ENCODE measurements around the gene OPRD1.
A peak's percentile ranks its signal among the peaks of the same experiment; 100 is the strongest.

OPRD1 gene

DNA sequence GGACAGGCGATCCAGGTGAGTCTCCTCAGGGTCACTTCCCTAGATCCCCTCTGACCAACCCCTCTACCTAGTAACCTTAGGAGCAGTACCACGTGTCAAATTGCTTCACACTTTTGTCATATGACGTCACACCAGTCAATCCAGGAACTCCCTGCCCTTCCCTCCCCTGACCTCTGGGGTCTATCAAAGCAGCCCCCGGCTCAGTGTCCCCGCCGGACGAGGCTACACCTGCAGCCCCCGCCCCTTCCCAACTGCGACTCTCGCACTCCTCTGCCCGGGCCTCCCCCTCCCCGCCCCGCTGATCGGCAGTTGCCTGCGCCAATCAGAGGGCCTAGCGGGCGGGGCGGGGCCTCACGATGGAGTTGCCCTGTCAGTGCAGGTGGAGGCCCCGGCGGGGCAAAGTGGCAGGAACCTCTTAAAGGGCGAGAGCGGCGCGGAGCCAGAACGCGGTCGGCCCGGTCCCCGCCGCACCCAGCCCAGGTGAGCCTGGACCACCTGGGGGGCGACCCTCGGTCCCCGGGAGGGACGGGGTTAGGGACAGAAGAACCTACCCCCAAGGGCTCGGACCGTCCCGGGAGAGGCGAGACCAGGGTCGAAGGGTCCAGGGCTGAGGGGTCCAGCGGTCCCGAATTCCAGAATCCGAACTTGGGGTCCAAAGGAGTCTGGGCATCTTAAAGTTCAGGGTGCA lies 74.9 kb downstream of the OPRD1 start (continued):
- TF ChIP-seq, protein P1, sequence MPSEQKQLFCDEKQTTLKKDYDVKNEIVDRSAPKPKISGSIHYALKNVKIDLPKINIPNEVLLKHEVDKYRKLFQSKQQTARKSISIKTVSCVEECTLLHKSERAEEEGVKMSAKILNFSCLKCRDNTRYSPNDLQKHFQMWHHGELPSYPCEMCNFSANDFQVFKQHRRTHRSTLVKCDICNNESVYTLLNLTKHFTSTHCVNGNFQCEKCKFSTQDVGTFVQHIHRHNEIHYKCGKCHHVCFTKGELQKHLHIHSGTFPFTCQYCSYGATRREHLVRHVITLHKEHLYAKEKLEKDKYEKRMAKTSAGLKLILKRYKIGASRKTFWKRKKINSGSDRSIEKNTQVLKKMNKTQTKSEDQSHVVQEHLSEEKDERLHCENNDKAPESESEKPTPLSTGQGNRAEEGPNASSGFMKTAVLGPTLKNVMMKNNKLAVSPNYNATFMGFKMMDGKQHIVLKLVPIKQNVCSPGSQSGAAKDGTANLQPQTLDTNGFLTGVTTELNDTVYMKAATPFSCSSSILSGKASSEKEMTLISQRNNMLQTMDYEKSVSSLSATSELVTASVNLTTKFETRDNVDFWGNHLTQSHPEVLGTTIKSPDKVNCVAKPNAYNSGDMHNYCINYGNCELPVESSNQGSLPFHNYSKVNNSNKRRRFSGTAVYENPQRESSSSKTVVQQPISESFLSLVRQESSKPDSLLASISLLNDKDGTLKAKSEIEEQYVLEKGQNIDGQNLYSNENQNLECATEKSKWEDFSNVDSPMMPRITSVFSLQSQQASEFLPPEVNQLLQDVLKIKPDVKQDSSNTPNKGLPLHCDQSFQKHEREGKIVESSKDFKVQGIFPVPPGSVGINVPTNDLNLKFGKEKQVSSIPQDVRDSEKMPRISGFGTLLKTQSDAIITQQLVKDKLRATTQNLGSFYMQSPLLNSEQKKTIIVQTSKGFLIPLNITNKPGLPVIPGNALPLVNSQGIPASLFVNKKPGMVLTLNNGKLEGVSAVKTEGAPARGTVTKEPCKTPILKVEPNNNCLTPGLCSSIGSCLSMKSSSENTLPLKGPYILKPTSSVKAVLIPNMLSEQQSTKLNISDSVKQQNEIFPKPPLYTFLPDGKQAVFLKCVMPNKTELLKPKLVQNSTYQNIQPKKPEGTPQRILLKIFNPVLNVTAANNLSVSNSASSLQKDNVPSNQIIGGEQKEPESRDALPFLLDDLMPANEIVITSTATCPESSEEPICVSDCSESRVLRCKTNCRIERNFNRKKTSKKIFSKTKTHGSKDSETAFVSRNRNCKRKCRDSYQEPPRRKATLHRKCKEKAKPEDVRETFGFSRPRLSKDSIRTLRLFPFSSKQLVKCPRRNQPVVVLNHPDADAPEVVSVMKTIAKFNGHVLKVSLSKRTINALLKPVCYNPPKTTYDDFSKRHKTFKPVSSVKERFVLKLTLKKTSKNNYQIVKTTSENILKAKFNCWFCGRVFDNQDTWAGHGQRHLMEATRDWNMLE (tag by site-specific recombination; conservative IDR thresholded peaks at IDR 0.05; ENCODE audit: low read depth) = no peak
- TF ChIP-seq ZNF211 (tag by site-specific recombination; IDR thresholded peaks at IDR 0.05; ENCODE audit: low read depth) = no peak
- no peak for TF ChIP-seq ZNF433 (tag by site-specific recombination; IDR thresholded peaks at IDR 0.05; ENCODE audit: low read depth)
- peak; percentile 66 for TF ChIP-seq SP7 (tag by site-specific recombination; IDR thresholded peaks at IDR 0.05)
- no peak for TF ChIP-seq MEIS1 (CRISPR knock-in tag; IDR thresholded peaks at IDR 0.05; ENCODE audit: borderline replicate concordance)
- TF ChIP-seq, protein P2, sequence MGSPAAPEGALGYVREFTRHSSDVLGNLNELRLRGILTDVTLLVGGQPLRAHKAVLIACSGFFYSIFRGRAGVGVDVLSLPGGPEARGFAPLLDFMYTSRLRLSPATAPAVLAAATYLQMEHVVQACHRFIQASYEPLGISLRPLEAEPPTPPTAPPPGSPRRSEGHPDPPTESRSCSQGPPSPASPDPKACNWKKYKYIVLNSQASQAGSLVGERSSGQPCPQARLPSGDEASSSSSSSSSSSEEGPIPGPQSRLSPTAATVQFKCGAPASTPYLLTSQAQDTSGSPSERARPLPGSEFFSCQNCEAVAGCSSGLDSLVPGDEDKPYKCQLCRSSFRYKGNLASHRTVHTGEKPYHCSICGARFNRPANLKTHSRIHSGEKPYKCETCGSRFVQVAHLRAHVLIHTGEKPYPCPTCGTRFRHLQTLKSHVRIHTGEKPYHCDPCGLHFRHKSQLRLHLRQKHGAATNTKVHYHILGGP (tag by site-specific recombination; IDR thresholded peaks at IDR 0.05) = no peak
- TF ChIP-seq ZNF501 (tag by site-specific recombination; IDR thresholded peaks at IDR 0.05) = peak; percentile 83; the same call in 1 of the 2 replicates
- TF ChIP-seq, protein P3, sequence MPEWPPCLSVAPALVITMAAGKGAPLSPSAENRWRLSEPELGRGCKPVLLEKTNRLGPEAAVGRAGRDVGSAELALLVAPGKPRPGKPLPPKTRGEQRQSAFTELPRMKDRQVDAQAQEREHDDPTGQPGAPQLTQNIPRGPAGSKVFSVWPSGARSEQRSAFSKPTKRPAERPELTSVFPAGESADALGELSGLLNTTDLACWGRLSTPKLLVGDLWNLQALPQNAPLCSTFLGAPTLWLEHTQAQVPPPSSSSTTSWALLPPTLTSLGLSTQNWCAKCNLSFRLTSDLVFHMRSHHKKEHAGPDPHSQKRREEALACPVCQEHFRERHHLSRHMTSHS (tag by site-specific recombination; IDR thresholded peaks at IDR 0.05) = no peak
- peak; percentile 73 for TF ChIP-seq ZEB2 (tag by site-specific recombination; IDR thresholded peaks at IDR 0.05)
- TF ChIP-seq ZNF571 (tag by site-specific recombination; IDR thresholded peaks at IDR 0.05) = no peak
- TF ChIP-seq WT1 (tag by site-specific recombination; IDR thresholded peaks at IDR 0.05) = peak; percentile 46; the same call in 1 of the 2 replicates
- TF ChIP-seq, protein P4, sequence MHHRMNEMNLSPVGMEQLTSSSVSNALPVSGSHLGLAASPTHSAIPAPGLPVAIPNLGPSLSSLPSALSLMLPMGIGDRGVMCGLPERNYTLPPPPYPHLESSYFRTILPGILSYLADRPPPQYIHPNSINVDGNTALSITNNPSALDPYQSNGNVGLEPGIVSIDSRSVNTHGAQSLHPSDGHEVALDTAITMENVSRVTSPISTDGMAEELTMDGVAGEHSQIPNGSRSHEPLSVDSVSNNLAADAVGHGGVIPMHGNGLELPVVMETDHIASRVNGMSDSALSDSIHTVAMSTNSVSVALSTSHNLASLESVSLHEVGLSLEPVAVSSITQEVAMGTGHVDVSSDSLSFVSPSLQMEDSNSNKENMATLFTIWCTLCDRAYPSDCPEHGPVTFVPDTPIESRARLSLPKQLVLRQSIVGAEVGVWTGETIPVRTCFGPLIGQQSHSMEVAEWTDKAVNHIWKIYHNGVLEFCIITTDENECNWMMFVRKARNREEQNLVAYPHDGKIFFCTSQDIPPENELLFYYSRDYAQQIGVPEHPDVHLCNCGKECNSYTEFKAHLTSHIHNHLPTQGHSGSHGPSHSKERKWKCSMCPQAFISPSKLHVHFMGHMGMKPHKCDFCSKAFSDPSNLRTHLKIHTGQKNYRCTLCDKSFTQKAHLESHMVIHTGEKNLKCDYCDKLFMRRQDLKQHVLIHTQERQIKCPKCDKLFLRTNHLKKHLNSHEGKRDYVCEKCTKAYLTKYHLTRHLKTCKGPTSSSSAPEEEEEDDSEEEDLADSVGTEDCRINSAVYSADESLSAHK (tag by site-specific recombination; IDR thresholded peaks at IDR 0.05) = no peak
- peak; percentile 54; the same call in 1 of the 2 replicates for TF ChIP-seq KLF1 (tag by site-specific recombination; IDR thresholded peaks at IDR 0.05)
- TF ChIP-seq ZNF24 (tag by site-specific recombination; IDR thresholded peaks at IDR 0.05) = no peak
- no peak for TF ChIP-seq HOXC10 (CRISPR knock-in tag; IDR thresholded peaks at IDR 0.05)
- TF ChIP-seq REPIN1 (tag by site-specific recombination; IDR thresholded peaks at IDR 0.05; ENCODE audit: low read depth) = no peak
- TF ChIP-seq, protein P5, sequence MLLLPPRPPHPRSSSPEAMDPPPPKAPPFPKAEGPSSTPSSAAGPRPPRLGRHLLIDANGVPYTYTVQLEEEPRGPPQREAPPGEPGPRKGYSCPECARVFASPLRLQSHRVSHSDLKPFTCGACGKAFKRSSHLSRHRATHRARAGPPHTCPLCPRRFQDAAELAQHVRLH (tag by site-specific recombination; IDR thresholded peaks at IDR 0.05) = 0 out of 2 replicates have a peak, but pooled peaks have one; percentile 41
- TF ChIP-seq, protein P6, sequence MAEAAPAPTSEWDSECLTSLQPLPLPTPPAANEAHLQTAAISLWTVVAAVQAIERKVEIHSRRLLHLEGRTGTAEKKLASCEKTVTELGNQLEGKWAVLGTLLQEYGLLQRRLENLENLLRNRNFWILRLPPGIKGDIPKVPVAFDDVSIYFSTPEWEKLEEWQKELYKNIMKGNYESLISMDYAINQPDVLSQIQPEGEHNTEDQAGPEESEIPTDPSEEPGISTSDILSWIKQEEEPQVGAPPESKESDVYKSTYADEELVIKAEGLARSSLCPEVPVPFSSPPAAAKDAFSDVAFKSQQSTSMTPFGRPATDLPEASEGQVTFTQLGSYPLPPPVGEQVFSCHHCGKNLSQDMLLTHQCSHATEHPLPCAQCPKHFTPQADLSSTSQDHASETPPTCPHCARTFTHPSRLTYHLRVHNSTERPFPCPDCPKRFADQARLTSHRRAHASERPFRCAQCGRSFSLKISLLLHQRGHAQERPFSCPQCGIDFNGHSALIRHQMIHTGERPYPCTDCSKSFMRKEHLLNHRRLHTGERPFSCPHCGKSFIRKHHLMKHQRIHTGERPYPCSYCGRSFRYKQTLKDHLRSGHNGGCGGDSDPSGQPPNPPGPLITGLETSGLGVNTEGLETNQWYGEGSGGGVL (tag by site-specific recombination; IDR thresholded peaks at IDR 0.05) = no peak; the same call in 1 of the 2 replicates
- no peak for TF ChIP-seq ZNF658 (tag by site-specific recombination; IDR thresholded peaks at IDR 0.05)
- TF ChIP-seq, protein P7, sequence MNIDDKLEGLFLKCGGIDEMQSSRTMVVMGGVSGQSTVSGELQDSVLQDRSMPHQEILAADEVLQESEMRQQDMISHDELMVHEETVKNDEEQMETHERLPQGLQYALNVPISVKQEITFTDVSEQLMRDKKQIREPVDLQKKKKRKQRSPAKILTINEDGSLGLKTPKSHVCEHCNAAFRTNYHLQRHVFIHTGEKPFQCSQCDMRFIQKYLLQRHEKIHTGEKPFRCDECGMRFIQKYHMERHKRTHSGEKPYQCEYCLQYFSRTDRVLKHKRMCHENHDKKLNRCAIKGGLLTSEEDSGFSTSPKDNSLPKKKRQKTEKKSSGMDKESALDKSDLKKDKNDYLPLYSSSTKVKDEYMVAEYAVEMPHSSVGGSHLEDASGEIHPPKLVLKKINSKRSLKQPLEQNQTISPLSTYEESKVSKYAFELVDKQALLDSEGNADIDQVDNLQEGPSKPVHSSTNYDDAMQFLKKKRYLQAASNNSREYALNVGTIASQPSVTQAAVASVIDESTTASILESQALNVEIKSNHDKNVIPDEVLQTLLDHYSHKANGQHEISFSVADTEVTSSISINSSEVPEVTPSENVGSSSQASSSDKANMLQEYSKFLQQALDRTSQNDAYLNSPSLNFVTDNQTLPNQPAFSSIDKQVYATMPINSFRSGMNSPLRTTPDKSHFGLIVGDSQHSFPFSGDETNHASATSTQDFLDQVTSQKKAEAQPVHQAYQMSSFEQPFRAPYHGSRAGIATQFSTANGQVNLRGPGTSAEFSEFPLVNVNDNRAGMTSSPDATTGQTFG (tag by site-specific recombination; IDR thresholded peaks at IDR 0.05; ENCODE audit: borderline replicate concordance) = no peak
- no peak for TF ChIP-seq ZNF366 (tag by site-specific recombination; conservative IDR thresholded peaks at IDR 0.05)
- TF ChIP-seq ZNF248 (tag by site-specific recombination; IDR thresholded peaks at IDR 0.05) = no peak
- TF ChIP-seq, protein P8, sequence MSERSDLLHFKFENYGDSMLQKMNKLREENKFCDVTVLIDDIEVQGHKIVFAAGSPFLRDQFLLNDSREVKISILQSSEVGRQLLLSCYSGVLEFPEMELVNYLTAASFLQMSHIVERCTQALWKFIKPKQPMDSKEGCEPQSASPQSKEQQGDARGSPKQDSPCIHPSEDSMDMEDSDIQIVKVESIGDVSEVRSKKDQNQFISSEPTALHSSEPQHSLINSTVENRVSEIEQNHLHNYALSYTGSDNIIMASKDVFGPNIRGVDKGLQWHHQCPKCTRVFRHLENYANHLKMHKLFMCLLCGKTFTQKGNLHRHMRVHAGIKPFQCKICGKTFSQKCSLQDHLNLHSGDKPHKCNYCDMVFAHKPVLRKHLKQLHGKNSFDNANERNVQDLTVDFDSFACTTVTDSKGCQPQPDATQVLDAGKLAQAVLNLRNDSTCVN (tag by site-specific recombination; optimal IDR thresholded peaks at IDR 0.05) = peak; percentile 49

Data from HEK293 (cell line).